OCI-LY1 (cell line): ENCODE results near the gene IFTAP.

Source experiments
- H2AFZ ChIP-seq: fragments of 200-600 bp; sonication (generic), shearing (Covaris generic); 2 replicates; pipeline ENCODE4 v1.6.0; 2014; ENCODE audit warnings: antibody characterized with exemption, mild to moderate bottlenecking, low read length
- H3F3A ChIP-seq: fragments of 200-600 bp; sonication (generic), shearing (Covaris generic); 2 replicates; pipeline ENCODE4 v1.6.0; 2014; ENCODE audit warnings: mild to moderate bottlenecking, antibody characterized with exemption, low read length, moderate library complexity; ENCODE audit not compliant: insufficient read depth
- H3K27ac ChIP-seq: fragments of 200-600 bp; sonication (generic); 2 replicates; pipeline ENCODE4 v1.5.1; 2014; ENCODE audit warnings: low read length, mixed run types, mild to moderate bottlenecking, low read depth; ENCODE audit not compliant: poor library complexity, severe bottlenecking
- H3K27me3 ChIP-seq: fragments of 200-600 bp; sonication (generic); 2 replicates; pipeline ENCODE4 v1.6.0; 2014; ENCODE audit warnings: antibody characterized with exemption, mild to moderate bottlenecking, low read length, moderate library complexity; ENCODE audit not compliant: insufficient read depth
- H3K36me3 ChIP-seq: fragments of 200-600 bp; sonication (generic); 2 replicates; pipeline ENCODE4 v1.6.1; 2014; ENCODE audit warnings: mild to moderate bottlenecking, antibody characterized with exemption, low read length, moderate library complexity, mixed read lengths; ENCODE audit not compliant: insufficient read depth
- H3K4me1 ChIP-seq: fragments of 200-600 bp; sonication (generic); 2 replicates; pipeline ENCODE4 v1.5.1; 2014; ENCODE audit warnings: mild to moderate bottlenecking, low read length, moderate library complexity; ENCODE audit not compliant: insufficient read depth, severe bottlenecking
- H3K4me2 ChIP-seq: fragments of 200-600 bp; sonication (generic), shearing (Covaris generic); 2 replicates; pipeline ENCODE4 v1.6.1; 2014; ENCODE audit warnings: low read length
- H3K4me3 ChIP-seq: fragments of 200-600 bp; sonication (generic); 2 replicates; pipeline ENCODE4 v1.5.1; 2014; ENCODE audit warnings: low read length, low read depth, mild to moderate bottlenecking, mixed read lengths; ENCODE audit not compliant: poor library complexity, severe bottlenecking
- H3K79me2 ChIP-seq: fragments of 200-600 bp; shearing (Covaris generic); 2 replicates; pipeline ENCODE4 v1.6.1; 2016; ENCODE audit warnings: mixed run types, low read length, mixed read lengths; ENCODE audit not compliant: insufficient read depth
- H3K9ac ChIP-seq: fragments of 200-600 bp; sonication (generic), shearing (Covaris generic); 2 replicates; pipeline ENCODE4 v1.6.1; 2014; ENCODE audit warnings: mild to moderate bottlenecking, low read length, mixed read lengths
- H3K9me2 ChIP-seq: fragments of 200-600 bp; sonication (generic), shearing (Covaris generic); 2 replicates; pipeline ENCODE4 v1.6.1; 2014; ENCODE audit warnings: low read depth, mild to moderate bottlenecking, low read length, mixed read lengths
- H3K9me3 ChIP-seq: fragments of 200-600 bp; shearing (Covaris generic); 2 replicates; pipeline ENCODE4 v1.6.1; 2014; ENCODE audit warnings: low read length, mixed read lengths
- H4K20me1 ChIP-seq: fragments of 200-600 bp; sonication (generic), shearing (Covaris generic); 2 replicates; pipeline ENCODE4 v1.6.0; 2016; ENCODE audit warnings: mild to moderate bottlenecking, low read length; ENCODE audit not compliant: insufficient read depth
- EZH2 ChIP-seq: fragments of 200-600 bp; sonication (generic), shearing (Covaris generic); IDR thresholded peaks from 2 replicates; pipeline ENCODE4 v1.8.0; 2017; ENCODE audit warnings: borderline replicate concordance, mixed run types, mild to moderate bottlenecking, antibody characterized with exemption, low read length, moderate library complexity, mixed read lengths
- TF ChIP-seq, protein P1 (sequence below): fragments of 200-600 bp; sonication (generic), shearing (Covaris generic); IDR thresholded peaks from 2 replicates; pipeline ENCODE4 v1.5.1; 2017; ENCODE audit warnings: mild to moderate bottlenecking, antibody characterized with exemption, low read length, moderate library complexity, mixed read lengths

IFTAP gene

DNA sequence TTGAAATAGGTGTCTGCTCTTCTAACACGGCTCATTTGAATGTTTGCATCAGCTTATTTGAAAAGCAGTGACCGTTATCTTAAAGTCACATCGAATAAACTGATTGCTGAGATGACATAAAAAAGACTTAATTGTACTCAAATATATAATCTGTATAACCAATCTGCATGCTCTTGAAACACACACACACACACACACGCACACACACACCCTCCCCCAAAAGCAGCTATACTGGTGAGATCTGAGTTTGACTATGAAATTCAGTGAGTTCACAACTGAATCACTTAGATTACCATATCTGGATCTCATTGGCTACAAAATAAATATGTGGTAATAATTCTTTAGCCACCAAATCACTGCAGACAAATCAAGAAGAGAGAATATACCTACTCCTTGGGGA lies 3.8 kb upstream of the IFTAP start:
- Histone ChIP-seq H3K36me3 (peaks cover 28% of the 10 kb centered on the region), H3K27me3 (no peaks in the 10 kb centered on the region), H3K27ac (no peak overlapping the region), H3K9me2 (no peaks in the 10 kb centered on the region), H3K4me1 (peaks cover 3% of the 10 kb centered on the region), H4K20me1 (no peaks in the 10 kb centered on the region), H3K9ac (no peak overlapping the region), H3K4me3 (no peak overlapping the region), H3K79me2 (no peaks in the 10 kb centered on the region), H2AFZ (no peak overlapping the region), H3K9me3 (no peaks in the 10 kb centered on the region), H3K4me2 (no peak overlapping the region), H3F3A (no peaks in the 10 kb centered on the region)
- TF ChIP-seq, protein P1, sequence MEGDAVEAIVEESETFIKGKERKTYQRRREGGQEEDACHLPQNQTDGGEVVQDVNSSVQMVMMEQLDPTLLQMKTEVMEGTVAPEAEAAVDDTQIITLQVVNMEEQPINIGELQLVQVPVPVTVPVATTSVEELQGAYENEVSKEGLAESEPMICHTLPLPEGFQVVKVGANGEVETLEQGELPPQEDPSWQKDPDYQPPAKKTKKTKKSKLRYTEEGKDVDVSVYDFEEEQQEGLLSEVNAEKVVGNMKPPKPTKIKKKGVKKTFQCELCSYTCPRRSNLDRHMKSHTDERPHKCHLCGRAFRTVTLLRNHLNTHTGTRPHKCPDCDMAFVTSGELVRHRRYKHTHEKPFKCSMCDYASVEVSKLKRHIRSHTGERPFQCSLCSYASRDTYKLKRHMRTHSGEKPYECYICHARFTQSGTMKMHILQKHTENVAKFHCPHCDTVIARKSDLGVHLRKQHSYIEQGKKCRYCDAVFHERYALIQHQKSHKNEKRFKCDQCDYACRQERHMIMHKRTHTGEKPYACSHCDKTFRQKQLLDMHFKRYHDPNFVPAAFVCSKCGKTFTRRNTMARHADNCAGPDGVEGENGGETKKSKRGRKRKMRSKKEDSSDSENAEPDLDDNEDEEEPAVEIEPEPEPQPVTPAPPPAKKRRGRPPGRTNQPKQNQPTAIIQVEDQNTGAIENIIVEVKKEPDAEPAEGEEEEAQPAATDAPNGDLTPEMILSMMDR = no peak
- TF ChIP-seq EZH2 = no peak

DNA sequence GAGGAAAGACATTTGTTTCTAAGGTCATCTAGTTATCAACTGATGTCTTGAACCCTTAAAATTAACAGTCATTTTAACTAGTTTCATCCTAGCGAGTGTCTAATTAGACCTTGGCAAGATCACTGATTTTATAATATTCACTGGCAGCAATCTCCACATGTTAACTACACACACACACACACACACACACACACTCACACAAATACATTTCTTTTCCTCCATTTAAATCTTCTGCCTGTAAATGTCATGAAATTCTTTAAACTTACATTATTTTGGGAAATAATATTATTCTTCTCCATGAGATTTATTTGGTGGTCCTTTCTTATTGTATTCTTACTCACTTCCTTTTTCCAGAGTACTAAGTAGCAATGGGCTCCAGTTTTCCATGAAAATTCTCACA lies 2.9 kb upstream of the IFTAP start:
- Histone ChIP-seq H3K9me2 (no peaks in the 10 kb centered on the region), H3K9ac (no peak overlapping the region), H4K20me1 (no peaks in the 10 kb centered on the region), H2AFZ (no peak overlapping the region), H3K79me2 (no peaks in the 10 kb centered on the region), H3K27ac (no peak overlapping the region), H3K4me1 (peaks cover 10% of the 10 kb centered on the region), H3K27me3 (no peaks in the 10 kb centered on the region), H3F3A (no peaks in the 10 kb centered on the region), H3K4me3 (no peak overlapping the region), H3K4me2 (no peak overlapping the region), H3K9me3 (no peaks in the 10 kb centered on the region), H3K36me3 (peaks cover 31% of the 10 kb centered on the region)
- no peak for TF ChIP-seq EZH2
- TF ChIP-seq, protein P1 = no peak

DNA sequence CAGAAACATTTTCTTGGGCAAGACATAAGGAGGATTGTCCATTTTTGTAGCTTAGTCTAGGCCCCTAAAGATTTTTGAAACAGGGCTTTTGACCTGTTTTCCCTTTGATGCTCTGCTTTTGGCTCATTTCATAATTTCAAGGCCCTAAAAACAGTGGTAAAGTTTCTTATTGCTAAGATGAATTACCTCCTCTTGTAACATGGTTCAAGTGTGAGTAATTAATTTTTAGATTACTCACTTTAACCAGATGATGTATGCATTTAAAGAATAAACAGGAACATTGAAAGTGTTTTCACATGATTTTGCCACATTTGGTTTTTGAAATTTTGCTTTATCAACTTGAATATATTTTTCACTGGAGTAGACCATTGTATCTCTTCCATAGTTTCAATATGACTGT lies 2.6 kb downstream of the IFTAP start:
- Histone ChIP-seq H3K9me2 (no peaks in the 10 kb centered on the region), H3K27me3 (no peaks in the 10 kb centered on the region), H4K20me1 (no peaks in the 10 kb centered on the region), H3K4me2 (peak overlapping the region; percentile 73), H2AFZ (no peak overlapping the region), H3K79me2 (peaks cover 3% of the 10 kb centered on the region; the same call in 1 of the 2 replicates), H3K27ac (peak overlapping the region; percentile 88), H3F3A (no peaks in the 10 kb centered on the region), H3K4me3 (peak overlapping the region; percentile 75), H3K9me3 (no peaks in the 10 kb centered on the region), H3K36me3 (peaks cover 31% of the 10 kb centered on the region), H3K9ac (peak overlapping the region; percentile 81), H3K4me1 (peaks cover 54% of the 10 kb centered on the region)
- TF ChIP-seq, protein P1 = no peak
- no peak for TF ChIP-seq EZH2
